GM18508 (cell line): ENCODE measurements around the gene SLC26A11.

Experiments used
- ATAC-seq: cut with Tn5 transposase; IDR thresholded peaks from one replicate; pipeline ENCODE4 v1.9.1; 2021; ENCODE audit warnings: moderate number of reproducible peaks; ENCODE audit not compliant: insufficient read depth, unreplicated experiment

Gene SLC26A11

DNA sequence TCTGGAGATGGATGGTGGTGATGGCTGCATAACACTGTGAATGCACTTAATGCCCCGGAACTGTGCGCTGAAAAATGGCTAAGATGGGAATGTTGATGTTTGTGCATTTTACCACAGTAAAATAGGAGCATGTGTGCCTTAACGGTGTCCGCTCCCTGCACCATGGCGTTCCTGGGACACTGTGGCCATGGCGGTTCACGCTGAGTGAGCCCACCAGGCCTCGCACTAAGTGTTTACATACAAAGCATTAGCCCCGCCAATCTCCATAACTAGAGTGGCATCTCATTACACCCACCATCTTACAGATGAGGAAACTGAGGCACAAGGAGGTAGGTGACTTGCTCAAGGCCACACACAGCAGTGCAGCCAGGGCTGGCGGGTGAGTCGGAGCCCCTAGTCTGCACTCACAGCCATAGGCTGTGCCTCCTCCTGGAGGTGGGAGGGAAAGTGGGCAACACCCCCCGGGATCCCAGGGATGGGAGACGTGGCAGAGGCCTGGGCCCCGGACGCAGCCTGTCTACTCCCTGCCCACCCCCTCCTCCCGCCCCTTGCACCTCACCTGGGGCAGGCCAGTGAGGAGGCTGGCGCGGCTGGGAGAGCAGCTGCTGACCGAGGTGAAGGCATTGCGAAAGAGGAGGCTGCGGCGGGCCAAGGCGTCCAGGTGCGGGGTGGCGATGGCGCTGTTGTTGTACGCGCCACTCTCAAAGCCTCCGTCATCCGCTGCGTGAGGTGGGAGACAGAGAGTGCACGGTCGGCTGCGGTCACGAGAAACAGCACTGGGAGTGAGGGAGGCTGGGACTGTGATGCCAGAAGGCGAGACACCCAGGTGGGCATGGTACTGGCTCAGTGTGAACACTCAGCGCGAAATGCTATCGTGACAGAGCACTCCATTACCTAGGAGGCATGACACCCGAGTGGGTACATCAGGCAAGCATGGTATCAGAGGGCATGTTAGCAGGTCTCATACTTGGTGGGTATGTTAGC lies 3.5 kb upstream of the SLC26A11 start:
- ATAC-seq = no peak

DNA sequence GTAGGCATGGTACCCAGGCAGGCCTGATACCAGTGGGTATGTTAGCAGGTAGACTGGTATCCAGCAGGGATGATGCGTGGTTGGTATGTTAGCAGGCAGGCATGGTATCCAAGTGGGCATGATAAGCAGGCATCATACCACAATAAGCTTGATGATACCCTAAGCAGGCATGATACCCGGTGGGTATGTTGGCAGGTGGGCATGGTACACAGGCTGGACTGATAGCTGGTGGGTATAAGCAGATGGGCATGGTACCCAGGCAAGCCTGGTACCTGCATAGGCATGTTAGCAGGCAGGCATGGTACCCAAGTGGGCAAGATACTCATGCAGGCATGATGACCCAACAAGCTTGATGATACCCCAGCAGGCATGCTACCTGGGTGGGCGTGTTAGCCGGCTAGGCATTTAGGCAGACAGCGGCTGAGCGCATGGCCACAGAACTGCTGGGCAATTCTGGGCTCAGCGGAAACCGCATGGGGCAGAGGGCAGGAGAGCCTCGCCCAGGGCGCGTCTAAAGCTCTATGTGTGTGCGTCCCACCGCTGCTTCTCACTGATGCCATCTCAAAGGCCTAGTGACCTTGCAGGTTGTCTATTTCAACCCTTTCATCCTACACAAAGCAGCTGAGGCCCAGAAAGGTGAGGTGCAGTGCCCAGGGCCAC lies 2.4 kb upstream of the SLC26A11 start:
- ATAC-seq = no peak

GRCh38 chr17:80218391-80218790 lies 1.8 kb upstream of the SLC26A11 start:
- ATAC-seq = no peak

- ATAC-seq = no peak
Measured at GRCh38 chr17:80219013-80219762, 1.0 kb upstream of the SLC26A11 start.

DNA sequence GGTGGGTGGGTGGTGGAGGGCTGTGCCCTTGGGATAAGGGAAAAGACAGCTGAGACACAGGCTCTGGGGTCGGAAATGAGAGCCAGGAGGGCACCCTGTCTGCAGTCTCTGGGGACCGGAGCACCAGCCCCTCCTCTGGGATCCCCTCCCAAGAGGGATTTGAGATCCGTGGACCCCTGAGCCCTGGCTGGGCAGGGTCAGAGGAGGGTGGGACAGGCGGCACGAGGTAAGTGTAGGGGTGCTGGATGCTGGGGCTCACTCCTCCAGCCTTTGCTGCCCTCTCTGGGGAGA lies 519 bp upstream of the SLC26A11 start:
- no peak for ATAC-seq

- no peak for ATAC-seq
Measured at GRCh38 chr17:80220736-80221215, 549 bp downstream of the SLC26A11 start.

DNA sequence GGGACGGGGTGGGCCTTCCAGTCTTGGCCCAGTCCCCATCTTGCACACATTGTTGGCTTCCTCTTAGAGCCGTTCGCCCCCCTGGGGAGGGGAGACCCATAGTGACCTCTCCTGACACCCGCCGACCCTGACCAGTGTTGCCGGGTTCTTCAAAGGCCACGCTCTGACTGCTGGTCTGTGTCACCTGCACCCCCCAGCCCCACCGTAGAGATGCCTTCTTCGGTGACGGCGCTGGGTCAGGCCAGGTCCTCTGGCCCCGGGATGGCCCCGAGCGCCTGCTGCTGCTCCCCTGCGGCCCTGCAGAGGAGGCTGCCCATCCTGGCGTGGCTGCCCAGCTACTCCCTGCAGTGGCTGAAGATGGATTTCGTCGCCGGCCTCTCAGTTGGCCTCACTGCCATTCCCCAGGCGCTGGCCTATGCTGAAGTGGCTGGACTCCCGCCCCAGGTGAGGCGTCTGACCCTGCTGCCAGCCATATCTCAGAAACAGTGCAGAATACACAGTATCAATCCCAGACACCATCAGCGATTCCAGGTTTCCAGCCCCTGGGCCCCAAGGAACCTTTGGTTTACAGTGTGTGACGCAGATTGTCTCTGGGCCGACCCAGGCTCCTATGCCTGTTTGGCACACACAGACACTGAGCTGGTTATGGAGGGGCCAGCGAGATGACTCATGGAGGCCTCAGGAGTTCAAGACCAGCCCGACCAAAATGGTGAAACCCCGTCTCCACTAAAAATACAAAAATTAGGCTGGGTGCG lies 1.3 kb downstream of the SLC26A11 start:
- ATAC-seq = no peak

DNA sequence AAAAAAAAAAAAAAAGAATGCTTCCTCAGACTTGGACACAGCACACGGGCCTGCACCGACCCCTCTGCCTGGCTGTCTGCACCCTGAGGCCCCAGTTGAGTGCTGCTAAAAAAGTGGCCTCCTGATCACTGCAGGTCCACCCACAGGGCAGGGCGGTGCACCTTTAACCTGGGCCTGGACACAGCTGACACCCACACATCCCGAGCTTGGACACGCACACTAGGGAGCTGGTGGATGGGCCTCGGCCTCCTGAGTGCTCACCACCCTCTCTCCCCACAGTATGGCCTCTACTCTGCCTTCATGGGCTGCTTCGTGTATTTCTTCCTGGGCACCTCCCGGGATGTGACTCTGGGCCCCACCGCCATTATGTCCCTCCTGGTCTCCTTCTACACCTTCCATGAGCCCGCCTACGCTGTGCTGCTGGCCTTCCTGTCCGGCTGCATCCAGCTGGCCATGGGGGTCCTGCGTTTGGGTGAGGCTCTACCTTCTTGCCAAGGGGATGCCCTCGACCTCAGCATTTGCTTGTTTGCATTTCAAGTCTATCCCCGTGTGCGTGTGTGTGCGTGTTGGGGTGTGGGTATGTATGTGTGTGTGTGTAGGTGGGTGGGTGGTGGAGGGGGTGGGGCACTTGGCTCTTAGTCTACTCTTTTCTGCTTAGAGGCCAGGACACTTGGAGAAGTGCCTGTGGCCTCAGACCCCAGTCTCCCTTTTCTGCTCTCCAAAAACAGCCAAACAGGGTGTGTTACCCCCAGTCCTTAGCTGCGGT lies 2.3 kb downstream of the SLC26A11 start:
- no peak for ATAC-seq

DNA sequence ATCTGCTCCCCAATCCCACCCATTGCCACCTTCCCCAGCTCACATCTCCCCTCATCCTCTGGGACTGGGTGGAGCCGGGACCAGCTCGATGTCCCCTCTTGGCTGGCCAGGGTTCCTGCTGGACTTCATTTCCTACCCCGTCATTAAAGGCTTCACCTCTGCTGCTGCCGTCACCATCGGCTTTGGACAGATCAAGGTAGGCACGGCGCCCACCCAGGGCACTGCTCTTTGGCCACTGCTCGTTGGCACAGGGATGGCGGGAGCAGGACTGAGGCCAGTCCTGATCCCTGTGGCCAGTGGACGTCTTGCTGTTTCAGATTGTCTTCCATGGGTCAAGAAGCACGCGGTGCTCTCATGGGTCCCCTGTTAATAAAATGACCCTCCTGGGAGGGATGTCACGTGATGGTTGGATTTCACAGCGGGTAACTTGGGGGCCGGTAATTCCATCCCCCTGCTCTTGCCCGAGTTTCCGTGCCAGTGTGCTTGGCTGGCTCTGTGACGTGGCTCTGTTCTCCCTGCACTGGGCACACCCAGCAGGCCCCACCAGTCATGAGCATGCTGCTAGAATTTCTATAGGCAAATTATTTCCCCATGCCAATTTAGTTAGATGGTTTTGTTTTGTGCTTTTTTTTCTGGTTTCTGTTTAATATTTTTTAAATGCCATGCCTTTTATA lies 3.1 kb downstream of the SLC26A11 start:
- ATAC-seq = no peak

GRCh38 chr17:80223838-80224497 lies 3.7 kb downstream of the SLC26A11 start:
- ATAC-seq = no peak

DNA sequence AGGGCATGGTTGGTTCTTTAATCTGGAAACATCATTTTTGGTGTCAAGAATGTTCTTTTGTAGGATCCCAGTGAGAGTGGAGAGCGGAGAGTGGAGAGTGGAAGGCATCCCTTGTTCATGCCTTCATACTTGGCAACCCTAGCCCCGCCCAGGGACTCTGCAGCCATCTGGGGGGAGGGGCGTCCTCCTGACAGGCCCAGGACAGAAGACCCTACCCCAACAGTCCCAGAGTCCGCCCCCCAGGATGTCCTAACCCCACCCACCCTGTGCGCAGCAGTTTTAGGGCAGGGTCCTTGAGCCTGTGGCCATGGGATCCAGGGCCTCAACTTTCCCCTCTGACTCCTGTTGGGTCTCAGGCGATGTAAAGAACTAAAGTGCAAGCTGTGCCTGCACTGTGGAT lies 4.5 kb downstream of the SLC26A11 start:
- no peak for ATAC-seq

GRCh38 chr17:80225230-80225629 lies 5.0 kb downstream of the SLC26A11 start:
- ATAC-seq = no peak

- no peak for ATAC-seq
Measured at GRCh38 chr17:80227156-80227555, 6.9 kb downstream of the SLC26A11 start.

DNA sequence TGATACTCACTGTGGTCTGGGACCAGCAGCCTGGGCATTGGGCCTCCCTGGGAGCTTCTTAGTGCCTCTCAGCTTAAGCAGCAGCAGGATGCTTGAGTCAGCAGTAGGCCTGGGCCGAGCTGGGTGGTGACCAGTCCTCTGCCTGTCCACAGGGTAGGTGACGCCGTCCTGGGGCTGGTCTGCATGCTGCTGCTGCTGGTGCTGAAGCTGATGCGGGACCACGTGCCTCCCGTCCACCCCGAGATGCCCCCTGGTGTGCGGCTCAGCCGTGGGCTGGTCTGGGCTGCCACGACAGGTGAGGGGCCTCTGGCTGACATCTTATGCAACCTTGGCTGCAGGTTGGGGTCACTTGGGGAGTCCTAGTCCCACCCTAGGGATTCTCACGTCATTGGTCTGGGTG lies 7.4 kb downstream of the SLC26A11 start:
- ATAC-seq = no peak

DNA sequence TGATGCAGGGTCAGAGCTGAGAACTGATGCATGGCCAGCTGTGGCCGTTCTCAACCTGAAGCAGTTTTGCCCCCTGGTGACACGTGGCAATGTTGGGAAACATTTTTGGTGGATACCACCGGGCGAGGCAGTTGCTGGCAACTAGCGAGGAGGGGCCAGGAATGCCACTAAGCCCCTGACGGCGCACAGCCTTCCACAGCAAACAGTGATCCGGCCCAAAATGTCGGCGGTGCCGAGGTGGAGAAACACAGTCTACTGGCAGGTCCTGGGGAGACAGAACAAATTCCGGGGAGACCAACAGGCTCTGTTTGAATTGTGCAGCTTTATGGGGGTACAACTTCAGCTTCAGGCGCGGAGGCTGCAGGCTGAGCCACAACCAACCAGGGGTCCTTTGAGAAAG lies 8.2 kb downstream of the SLC26A11 start:
- no peak for ATAC-seq

GRCh38 chr17:80229011-80229410 lies 8.8 kb downstream of the SLC26A11 start:
- no peak for ATAC-seq

DNA sequence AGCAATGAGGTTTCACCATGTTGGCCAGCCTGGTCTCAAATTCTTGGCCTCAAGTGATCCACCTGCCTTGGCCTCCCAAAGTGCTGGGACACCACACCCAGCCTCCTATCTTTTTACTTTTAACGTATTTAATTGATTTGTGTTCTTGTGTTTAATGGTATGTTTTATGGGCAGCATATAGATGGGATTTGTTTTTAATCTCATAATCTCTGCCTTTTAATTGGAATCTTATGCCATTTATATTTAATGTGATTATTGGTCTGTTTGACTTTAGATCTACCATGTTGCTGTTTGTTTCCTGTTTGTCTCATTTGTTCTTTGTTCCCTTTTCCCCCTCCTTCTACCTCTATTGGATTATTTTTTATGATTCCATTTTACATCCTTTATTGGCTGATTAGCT lies 12.2 kb downstream of the SLC26A11 start:
- ATAC-seq = no peak

GRCh38 chr17:80233202-80233601 lies 13.0 kb downstream of the SLC26A11 start:
- ATAC-seq = no peak
